M059J (cell line): Measurements from ENCODE around the gene RAB21. TPM values are rescaled to one million over a fixed set of nuclear protein-coding genes. Genes with fewer than 3 reads are reported as not detected.

ENCODE experiments used
- DNase-seq: peaks from one replicate; pipeline ENCODE4 v3.0.0-alpha.2; 2012; ENCODE audit warnings: low read depth
- total RNA-seq: library from RNA; depleted of rRNA; stranded (reverse); fragments of >200 nt; shearing (Covaris generic); gene quantifications from 2 replicates; pipeline ENCODE4 v1.2.3, GENCODE V29; 2014; rRNA removed

RAB21 gene, protein sequence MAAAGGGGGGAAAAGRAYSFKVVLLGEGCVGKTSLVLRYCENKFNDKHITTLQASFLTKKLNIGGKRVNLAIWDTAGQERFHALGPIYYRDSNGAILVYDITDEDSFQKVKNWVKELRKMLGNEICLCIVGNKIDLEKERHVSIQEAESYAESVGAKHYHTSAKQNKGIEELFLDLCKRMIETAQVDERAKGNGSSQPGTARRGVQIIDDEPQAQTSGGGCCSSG
- 13.8 and 35.9 TPM in 2 replicates for total RNA-seq

DNA sequence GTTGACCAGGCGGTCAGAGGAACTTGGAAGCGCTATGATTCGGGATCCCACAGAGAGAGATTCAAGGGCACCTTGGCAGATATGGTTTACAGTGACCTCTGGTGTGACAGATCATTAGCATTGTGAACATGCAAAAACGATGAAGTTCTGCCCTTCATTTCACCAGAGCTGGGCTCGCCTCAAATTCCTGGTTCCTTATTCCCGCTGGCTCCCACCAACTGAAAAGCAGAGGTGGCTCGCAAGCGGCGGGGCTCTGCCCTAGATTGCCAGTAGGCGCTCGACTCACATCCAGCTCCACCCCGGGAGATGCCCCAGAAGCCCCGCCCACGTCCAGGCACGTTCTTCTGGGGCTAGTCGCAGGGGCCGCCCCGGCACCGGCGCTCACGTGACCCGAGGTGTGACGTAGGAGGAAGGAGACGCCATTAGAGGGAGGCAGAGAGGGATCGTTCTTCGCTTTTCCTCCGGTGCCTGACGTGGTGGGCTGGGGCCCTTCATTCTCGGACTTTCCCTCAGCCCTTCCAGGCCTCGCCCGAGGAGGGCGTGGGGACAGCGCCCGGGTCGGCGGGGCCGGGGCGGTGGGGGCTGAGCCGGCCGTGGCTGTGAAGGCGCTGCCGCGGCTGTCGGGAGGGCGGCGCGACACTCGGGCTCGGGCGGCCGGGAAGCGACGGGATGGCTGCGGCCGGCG lies at the start of gene RAB21:
Gene RAB21, plus strand, starts transcription at position 403 of the 685 bp plus-strand sequence. Its CDS starts 267 bp downstream, at position 670.
- DNase-seq: peak; percentile 96

DNA sequence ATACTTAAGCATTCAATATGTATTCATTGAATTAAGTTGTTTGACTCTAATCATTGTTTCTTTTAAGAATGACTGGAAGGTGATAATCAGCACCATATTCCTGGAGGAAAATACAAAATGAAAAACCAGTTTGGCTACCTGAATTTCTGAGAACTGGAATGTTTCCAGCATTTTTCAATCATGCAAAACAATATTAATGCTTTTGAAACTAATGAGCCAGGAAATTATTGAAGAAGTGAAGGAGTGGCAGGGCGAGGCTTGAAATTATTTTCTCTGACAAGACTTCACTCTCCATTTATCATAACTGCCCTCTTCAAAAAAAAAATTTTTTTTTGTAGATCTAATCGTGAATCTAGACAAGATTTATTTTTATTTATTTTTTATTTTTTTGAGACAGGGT lies 49.7 kb upstream of the RAB21 start:
- no peak for DNase-seq

DNA sequence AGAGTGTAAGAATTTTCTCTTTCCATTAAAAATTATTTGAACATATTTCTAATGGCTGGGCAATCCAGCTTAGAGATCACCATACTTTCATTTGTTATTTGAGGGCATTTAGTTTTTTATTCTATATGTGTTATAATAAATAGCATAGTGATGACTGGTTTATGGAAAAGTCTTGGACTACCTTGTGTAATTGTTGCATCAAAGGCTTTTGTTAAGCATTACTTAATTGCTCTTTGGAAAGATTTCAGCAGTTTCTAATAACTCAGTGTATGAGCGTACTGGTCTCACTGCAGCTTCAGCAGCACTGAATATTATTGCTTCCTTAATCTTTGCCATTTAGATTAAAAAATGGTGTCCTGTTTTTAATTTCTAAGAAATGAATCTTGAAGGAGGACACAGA lies 46.0 kb upstream of the RAB21 start:
- no peak for DNase-seq

DNA sequence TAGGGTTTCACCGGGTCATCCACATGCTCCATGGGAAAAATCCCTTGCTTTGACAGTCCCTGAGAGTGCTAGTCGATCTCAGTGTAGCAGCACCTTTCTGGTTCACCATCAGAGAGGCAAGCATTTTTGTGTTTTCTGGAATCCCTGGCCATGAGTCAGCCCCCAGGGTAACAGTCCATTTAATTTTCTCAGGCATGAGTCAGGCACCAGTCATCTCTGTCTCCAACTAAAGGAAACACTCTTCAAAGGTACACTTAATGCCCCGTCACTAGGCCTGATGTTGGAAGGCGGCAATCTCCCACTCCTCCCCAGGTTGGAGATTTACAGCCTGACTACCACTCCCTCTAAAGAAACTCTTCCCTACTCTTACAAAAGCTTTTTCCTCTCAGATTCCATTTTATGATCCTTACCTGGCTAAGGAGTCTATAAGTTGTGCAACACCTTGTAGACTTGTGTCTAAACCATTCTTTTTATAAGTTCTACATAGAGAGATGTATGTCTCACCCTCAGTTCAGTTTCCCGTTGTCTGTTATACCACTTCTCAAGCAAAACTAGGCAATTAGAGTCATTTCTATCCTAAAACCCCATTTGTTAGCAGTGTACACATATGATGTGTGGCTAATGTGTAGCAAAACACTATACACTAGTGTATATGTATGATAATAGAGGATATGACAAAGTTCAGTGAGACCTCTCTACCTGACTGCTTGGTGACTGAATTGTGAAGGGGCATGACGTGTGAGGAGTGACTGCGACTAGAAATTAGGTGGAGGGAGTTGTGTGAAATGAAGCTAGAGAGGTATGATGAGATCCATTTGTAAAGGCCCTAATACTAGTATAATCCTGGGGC lies 44.2 kb upstream of the RAB21 start:
- DNase-seq: peak; percentile 94

DNA sequence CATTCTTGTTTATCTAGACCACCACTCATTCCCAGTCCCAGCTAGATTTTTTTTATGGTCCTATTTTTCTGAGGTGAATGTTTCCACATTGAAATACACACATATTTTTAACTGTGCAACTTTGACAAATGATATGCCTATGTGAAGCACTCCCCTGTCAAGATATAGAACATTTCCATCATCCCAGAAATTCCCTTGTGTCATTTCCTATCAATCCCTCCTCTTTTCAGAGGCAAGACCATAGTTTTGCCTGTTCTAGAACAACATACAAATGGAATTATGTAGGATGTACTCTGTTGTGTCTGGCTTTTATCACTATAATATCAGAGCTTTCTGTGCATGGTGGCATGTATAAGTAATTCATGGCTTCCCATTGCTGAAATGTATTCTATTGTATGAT lies 36.1 kb upstream of the RAB21 start:
- no peak for DNase-seq

DNA sequence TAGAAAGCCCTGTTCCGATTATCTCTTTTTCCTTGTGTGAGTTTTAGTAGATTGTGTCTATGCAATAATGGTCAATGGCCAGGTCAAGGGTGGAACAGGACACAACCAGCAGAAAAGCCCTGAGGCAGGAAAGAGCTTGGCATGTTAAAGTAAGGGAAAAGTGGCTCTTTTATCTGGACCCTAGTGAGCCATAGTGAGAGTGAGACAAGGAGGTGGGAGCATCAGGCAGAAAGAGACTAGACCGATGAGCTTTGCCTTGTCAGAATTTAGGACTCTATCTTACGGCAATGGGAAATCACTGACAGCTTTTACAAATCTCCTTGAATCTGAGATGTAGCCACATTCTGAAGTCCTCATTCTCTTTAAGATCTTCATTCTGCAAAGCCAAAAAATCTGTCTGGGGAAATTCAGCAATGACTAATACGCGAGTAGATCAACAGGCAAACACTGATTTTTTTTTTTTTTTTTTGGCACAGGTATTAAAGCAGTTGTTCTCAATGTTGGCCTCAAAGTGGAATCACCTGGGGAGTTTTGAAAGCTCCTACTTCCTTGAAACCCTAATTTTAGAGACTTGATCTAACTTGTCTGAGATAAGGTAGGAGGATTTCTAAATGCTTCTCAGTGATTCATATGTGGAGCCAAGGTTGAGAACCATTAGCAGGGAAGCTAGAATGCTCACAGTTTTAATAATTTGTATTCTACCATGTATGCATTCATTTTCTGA lies 34.9 kb upstream of the RAB21 start:
- no peak for DNase-seq

DNA sequence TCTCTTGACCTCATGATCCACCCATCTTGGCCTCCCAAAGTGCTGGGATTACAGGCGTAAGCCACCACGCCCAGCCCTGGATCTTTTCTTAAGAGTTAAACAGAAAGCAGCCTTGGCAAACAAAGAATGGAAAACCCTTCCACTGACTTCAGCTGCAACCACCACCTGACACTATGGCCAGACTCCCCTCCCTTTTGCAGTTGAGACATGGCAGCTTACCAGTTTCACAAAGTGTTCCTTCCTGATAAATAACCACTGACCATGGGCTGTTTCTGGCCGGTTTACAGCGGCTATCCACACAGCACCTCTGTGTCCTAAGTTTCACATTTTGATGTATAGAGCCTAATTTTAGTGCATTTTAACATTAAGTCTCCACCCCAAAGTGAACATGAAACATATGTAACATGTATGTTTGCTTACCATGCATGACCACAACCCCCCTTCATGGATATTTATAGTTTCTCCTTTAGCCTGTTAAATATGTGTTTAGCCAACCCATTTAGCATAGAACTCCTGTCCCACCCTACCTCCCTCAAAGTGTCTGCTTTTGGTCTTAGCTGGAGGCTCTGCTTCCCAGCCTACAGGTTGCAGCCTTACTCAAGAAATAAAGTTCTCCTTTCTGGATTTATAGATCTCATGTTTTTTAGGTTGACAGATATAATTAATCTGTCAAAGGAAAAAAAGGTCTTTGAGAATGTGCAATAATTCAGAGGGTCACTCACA lies 32.7 kb upstream of the RAB21 start:
- no peak for DNase-seq

DNA sequence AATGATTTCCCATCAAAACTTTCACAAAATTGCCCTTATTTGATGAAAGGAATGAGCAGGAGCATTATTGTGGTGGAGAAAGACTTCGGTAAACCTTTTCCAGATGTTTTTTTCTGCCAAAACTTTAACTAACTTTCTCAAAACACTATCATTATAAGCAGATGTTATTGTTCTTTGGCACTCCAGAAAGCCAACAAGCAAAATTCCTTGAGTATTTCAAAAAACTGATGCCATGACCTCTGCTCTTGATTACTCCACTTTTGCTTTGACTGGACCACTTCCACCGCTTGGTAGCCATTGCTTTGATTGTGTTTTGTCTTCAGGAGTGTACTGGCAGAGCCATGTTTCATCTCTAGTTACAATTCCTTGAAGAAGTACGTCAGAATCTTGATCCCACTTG lies 29.7 kb upstream of the RAB21 start:
- no peak for DNase-seq

DNA sequence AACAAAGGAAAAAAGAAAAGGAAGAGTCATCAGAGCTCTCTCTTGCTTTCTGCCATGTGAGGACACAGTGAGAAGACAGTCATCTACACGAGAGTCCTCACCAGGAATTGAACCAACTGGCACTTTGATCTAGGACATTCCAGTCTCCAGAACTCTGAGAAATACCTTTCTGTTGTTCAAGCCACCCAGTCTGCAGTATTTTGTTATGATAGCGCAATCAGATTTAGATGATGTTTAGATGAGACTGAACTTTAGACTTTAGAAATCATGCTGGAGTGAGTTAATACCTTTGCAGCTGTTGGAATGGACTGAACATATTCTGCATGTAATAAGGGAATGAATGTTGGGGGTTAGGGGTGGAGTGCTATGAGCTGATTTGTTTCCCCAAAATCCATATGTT lies 28.1 kb upstream of the RAB21 start:
- no peak for DNase-seq

DNA sequence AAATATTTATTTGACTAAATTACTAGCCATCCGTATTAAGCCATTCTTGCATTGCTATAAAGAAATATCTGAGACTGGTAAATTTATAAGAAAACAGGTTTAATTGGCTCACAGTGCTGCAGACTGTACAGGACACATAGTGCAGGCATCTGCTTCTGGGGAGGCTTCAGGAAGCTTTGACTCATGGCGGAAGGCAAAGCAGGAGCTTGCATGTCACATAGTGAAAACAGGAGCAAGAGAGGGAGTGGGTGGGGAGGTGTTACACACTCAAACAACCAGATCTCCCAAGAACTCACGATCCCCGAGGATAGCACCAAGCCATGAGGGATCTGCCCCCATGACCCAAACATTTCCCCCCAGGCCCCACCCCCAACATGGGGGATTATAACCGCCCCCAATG lies 26.7 kb upstream of the RAB21 start:
- no peak for DNase-seq

DNA sequence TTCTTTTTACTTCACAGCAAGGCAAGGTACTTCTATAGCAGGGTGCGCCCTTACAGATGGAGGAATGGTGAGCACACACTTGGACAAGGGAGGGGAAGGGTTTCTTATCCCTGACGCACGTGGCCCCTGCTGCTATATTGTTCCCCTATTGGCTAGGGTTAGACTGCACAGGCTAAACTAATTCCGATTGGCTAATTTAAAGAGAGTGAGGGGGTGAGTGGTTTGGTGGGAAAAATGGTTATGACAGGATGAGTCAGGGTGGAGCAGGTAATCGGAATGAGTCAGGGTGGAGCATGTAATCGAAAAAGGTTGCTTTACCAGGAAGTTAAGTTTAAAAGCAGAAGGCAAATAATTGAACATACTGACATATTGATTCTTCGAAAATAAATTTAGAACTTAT lies 23.7 kb upstream of the RAB21 start:
- no peak for DNase-seq

DNA sequence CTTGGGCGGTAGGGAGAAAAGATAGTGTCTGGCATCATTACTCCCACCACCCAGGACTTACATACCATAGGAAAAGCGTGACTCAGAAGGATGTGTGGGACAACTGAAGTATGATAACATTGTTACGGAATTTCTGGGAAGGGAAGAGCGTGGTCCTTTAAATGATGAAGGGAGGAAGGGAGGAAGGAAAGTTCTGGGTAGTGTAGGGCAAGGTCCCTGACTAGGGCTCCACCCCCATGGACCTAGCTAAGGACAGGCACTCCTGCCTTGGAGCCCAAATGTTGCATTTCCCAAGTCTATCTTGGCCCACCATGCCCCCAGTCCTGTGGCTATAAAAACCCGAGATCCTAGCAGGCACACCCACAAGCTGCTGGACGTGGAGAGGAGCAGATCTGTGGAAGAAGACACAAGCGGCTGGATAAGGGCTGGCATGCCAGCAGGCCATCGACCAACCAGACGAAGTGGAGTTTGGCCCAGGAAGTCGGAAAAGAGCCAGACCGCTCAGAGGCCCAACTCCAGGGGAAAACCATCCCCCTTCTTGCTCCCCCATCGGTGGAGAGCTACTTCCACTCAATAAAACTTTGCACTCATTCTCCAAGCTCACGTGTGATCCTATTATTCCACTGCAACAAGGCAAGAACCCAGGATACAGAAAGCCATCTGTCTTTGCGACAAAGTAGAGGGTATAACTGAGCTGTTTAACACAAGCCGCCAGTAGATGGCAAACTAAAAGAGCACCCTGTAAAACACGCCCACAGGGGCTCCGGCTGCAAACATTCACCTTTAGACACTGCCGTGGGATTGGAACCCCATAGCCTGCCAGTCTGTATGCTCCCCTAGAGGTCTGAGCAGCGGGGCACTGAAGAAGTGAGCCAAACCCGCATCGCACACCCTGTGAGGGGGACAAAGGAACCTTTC lies 23.0 kb upstream of the RAB21 start:
- DNase-seq: peak; percentile 43

DNA sequence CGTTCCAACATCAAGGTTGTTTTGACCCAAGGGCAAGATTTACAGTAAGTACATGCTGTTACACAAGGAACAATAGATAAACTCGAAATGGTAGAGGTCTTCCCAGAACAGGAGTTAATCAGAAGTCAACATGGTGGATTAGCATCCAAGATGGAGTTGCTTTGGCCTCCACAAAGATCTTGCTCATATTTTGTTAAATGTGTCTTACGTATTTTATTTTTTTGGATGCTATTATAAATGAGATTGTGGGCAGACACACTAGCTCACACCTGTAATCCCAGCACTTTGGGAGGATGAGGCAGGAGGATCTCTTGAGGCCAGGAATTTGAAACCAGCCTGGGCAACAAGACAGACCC lies 22.3 kb upstream of the RAB21 start:
- DNase-seq: no peak

DNA sequence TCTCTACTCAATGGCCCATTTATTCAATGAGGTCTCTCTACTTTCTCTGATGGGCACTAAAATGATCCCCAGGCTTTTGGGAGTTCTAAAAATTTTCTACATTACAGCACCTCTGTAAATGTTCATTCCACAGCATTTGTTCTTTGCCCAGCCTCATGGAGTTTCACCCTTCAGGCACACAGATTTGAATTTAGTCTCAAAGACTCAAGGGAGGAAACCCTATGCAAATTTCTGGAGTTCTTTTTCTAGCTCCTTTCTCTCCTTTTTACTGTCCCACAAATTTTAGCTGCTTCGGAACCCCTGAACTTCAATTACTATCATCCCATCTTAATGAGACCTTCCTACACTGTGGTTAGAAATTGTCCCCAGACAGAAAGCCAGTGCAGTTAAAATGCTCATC lies 17.5 kb upstream of the RAB21 start:
- DNase-seq: no peak

DNA sequence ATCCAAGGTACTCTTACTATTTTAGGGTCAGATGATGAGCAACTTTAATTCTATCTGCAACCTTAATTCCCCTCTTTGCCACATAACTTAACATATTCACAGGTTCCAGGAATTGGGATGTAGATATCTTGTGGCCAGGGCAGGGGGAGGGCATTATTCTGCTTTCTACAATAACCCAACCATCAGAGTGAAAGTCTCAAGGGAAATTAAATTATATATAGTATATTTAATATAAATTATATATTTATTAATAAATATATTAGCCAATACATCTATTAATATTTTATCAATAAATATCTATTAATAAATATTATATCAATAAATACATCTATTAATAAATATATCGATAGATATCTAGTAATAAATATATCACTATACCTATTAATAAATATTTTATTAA lies 11.7 kb upstream of the RAB21 start:
- no peak for DNase-seq

DNA sequence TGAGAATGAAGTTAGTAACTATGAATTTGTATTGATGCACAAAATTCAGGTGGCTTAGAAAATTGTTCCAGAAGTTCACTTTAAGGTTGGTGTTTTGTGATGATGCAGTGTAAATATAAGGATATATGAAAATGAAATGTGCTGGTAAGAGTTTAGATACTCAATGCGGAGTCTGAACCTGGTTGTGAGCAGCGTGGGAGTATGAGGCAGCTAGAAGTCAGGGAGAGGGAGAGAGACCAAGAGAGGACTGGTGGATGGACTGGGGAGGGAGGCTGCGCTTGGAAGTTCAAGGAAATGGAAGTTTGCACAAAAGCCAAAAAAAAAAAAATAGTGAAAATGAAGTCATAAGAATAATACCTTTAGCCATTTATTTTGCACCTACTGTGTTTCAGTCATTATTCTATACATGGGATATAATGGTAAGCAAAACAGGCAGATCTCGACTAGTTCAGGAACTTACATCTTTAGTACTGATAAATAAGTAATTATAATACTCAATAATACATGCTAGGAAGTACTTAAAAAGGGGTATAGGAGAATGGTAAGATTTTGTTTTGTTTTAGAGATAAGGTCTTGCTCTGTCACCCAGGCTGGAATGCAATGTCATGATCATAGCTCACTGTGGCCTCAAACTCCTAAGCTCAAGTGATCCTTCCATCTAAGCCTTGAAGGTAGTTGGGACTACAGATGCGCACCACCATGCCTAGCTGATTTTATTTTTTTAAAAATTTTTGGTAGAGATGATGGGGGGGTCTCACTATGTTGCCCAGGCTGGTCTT lies 10.0 kb upstream of the RAB21 start:
- no peak for DNase-seq

DNA sequence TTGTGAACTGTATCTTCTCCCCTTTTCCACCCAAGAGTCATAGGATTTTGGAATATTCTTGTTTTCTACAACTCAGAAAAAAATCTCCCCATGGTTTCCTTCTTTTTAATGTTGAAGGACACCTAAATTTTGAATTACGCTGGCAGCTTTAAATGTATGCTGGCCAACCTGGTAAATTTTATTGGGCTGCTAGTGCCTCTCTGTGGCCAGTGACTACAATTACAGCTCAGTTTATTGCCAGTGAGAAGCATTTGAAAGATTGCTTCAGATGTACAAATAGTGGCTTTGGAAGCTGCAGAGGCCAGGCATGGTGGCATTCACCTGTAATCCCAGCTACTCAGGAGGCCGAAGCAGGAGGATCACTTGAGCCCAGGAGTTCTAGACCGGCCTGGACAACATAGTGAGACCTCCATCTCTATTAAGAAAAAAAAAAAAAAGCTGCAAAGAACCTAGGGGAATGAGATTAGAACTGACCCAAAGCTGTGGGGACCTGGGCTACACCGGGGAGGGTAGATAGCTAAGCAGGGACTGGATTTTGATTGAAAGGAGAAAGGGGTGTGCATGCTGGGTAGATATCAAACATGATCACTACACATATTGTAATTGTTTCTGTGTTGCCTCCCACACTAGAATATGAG lies 7.6 kb upstream of the RAB21 start:
- peak; percentile 56 for DNase-seq

DNA sequence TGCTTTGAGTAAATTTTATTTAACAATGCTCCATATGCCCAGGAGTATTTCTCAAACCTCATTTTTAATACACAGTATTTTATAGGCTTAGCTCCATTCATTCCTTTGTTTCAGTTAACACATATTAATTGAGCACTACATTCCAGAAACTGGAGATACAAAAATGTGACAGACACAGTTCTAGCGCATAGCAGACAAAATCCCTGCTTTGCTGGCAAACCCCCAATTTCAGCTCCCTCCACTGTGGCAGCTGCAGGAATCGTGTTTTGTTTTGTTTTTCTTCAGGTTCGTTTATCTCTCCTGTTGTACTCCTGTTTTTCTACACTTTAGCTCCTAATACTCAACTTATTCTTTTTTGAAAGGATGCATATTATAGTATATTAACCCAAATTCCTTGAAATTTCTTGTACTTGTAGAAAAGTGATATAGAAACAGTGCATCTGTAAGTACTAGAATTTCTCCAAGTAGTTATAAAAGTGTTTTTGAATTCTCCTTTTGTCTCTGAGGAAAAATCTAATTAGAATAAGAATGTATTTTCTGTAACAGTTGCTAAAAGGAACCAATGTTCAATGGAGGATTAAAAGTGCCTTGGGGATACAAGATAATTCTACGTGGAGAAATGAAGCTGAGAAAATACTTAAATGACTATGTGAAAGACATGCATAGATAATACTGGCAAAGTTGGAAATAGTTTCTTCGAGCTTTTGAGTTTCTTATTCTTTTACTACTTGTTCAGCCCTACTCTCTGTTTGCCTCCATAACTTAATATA lies 6.4 kb upstream of the RAB21 start:
- DNase-seq: no peak
